Mesothelial cell of epicardium (in vitro differentiated cells): ENCODE results near the gene ARHGEF37. TPM values are rescaled to one million over a fixed set of nuclear protein-coding genes. Genes with fewer than 3 reads are reported as not detected.

Experiments
- DNase-seq, 2 experiments: peaks; one replicate each; pipeline ENCODE4 v3.0.0; 2021; ENCODE audit warnings: low spot score in 2 of 2; ENCODE audit not compliant: unreplicated experiment in 2 of 2
- H3K27ac Mint-ChIP-seq: 2 replicates; pipeline ENCODE4 v1.8.0; 2021; ENCODE audit warnings: mixed read lengths
- H3K27me3 Mint-ChIP-seq: 2 replicates; pipeline ENCODE4 v1.8.0; 2021; ENCODE audit warnings: low read depth, mixed read lengths
- H3K36me3 Mint-ChIP-seq: 2 replicates; pipeline ENCODE4 v1.8.0; 2021; ENCODE audit warnings: mixed read lengths
- H3K4me1 Mint-ChIP-seq: 2 replicates; pipeline ENCODE4 v1.8.0; 2021; ENCODE audit warnings: mixed read lengths
- H3K4me3 Mint-ChIP-seq: 2 replicates; pipeline ENCODE4 v1.8.0; 2021; ENCODE audit warnings: mild to moderate bottlenecking, moderate library complexity, mixed read lengths
- H3K9me3 Mint-ChIP-seq: 2 replicates; pipeline ENCODE4 v1.8.0; 2021; ENCODE audit warnings: mixed read lengths
- CTCF ChIP-seq: fragments of 200-600 bp; sonication (generic); IDR thresholded peaks from one replicate; pipeline ENCODE4 v1.5.0; 2021; ENCODE audit warnings: antibody characterized with exemption; ENCODE audit not compliant: unreplicated experiment
- total RNA-seq: library from RNA; stranded (reverse); gene quantifications from 3 replicates; pipeline ENCODE4 v1.2.1, GENCODE V29; 2021

ARHGEF37 gene
- total RNA-seq, 1 donor from 2014 or later, result 10.1 TPM

GRCh38 chr5:149638136-149638535 is 56.8 kb downstream of the ARHGEF37 start:
- H3K36me3 Mint-ChIP-seq, result no peaks in the 10 kb centered on the region
- no peaks in the 10 kb centered on the region for H3K27me3 Mint-ChIP-seq
- TF ChIP-seq CTCF, result no peak
- H3K9me3 Mint-ChIP-seq, result no peaks in the 10 kb centered on the region
- no peak for DNase-seq
- no peak overlapping the region for H3K4me3 Mint-ChIP-seq
- no peak overlapping the region for H3K27ac Mint-ChIP-seq
- no peaks in the 10 kb centered on the region for H3K4me1 Mint-ChIP-seq

DNA sequence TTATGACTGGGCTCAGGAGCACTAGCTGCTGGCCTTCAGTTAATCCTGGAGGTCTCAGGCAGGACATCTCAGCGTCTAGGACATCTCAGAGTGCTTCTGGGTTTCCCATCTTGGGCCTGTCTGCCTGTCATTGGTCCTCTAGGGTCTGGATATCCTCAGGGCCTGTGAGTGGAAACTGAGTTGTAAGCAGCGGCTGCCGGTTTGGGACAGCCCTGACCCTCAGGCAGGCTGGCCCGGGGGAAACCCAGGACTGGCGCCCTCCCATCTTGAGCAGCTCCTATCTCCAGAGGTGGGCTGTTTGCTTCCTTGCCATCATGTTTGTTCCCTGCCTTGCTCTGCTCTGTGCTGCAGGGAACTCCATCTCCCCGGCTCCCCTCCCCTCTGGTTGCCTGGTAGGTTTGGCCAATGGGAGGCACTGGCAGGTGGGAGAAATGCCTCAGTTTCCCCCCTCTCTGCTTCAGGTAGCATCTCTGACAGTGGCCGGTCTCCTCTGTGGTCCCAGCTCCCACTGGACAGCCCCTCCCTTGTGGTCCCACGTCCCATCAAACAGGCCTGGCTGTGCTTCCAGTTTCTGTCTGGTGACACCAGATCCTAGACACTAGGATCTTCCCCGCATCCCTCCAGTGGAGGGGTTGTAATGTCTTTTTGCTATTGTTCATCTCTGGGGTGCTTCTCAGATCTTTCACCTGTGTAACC is 57.4 kb downstream of the ARHGEF37 start:
- Mint-ChIP-seq H3K27me3 (no peaks in the 10 kb centered on the region), H3K27ac (no peak overlapping the region), H3K9me3 (no peaks in the 10 kb centered on the region), H3K4me3 (no peak overlapping the region), H3K4me1 (no peaks in the 10 kb centered on the region), H3K36me3 (no peaks in the 10 kb centered on the region)
- TF ChIP-seq CTCF, result no peak
- DNase-seq, result no peak

DNA sequence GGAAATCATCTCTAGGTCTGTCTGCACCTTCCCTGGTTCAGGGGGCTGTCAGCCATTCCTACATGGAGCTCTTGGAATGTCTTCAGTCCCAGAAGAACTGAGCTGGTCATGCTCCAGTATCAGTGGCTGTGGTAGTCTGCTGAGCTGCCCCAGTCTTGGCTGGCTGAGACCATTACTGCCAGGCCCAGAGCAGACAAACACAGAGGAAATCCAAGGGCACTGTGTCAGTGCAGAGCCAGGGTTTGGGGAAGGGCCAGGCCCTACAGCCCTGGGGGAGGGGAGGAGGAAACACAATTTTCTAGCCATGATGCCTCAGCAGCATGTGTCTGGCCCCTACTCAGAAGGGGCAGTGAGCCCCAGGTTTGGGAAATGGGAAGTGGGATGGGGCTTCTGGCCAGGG is 58.4 kb downstream of the ARHGEF37 start:
- no peak for DNase-seq
- H3K27me3 Mint-ChIP-seq, result no peaks in the 10 kb centered on the region
- H3K36me3 Mint-ChIP-seq, result no peaks in the 10 kb centered on the region
- H3K9me3 Mint-ChIP-seq, result no peaks in the 10 kb centered on the region
- H3K4me1 Mint-ChIP-seq, result no peaks in the 10 kb centered on the region
- no peak for TF ChIP-seq CTCF
- no peak overlapping the region for H3K27ac Mint-ChIP-seq
- H3K4me3 Mint-ChIP-seq, result no peak overlapping the region

DNA sequence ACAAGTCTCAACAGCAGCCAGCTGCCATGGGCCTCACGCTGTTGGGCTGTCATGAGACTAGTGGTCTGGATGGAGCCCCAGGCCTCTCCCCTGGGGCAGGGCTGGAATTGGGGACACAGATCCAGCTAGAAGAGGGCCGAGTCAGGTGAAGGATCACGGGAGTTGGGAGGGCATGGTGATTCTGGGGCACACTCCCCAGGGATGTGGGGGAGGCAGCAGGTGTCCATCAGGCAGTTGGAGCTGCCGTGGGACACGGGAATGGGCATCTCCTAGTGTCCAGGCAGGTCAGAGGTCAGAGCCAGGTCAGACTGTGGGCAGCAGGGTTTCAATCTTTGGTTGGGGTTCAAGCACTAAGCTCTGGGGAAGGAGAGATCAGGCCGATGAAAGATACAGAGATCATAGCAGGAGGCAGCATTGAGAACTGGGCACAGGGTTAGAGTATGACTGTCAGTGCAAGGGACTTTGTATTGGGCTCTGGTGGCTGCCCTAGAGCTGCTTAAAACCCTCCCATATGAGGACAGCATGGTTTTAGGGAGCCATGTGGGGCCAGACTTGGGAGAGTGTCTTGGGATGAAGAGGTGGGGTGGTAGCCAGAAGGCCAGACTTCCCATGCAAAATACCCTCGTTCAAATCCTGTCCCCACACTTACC is 59.2 kb downstream of the ARHGEF37 start:
- no peak for DNase-seq
- H3K4me1 Mint-ChIP-seq, result no peaks in the 10 kb centered on the region
- no peaks in the 10 kb centered on the region for H3K27me3 Mint-ChIP-seq
- H3K36me3 Mint-ChIP-seq, result no peaks in the 10 kb centered on the region
- H3K4me3 Mint-ChIP-seq, result no peak overlapping the region
- H3K27ac Mint-ChIP-seq, result no peak overlapping the region
- TF ChIP-seq CTCF, result no peak
- no peaks in the 10 kb centered on the region for H3K9me3 Mint-ChIP-seq

DNA sequence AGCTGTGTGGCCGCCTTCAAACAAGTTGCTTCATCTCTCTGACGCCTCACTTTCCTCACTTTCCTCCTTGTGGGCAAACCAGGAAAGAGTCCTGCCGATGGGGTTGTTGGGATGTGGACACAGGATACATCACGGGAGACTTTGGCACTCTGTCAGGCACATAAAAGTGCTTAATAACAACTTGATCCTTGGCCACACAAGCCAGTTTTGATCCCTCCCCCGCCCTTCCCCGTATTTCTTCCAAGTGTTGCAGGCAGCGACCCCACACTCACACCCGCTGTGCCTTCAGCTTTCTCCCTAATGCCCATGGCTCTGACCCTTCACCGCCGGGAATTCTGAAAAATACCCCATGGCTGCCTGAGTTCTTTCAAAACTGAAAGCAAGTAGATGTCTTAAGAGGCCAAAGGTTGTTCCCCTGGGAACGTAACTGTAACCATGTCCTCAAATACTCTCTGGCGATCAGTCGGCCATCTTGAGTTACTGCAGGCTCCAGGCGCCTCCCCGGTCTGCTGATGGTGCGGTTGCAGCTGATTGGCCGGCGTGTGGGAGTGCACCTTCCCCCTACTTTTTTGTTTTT is 59.8 kb downstream of the ARHGEF37 start:
- no peaks in the 10 kb centered on the region for H3K36me3 Mint-ChIP-seq
- no peak overlapping the region for H3K27ac Mint-ChIP-seq
- DNase-seq, result no peak
- no peak overlapping the region for H3K4me3 Mint-ChIP-seq
- no peaks in the 10 kb centered on the region for H3K27me3 Mint-ChIP-seq
- H3K4me1 Mint-ChIP-seq, result no peaks in the 10 kb centered on the region
- H3K9me3 Mint-ChIP-seq, result no peaks in the 10 kb centered on the region
- TF ChIP-seq CTCF, result no peak
